Breast epithelium (tissue), 4 donors: ENCODE measurements around the gene CHCHD6. TPM values are rescaled to one million over a fixed set of nuclear protein-coding genes. Genes with fewer than 3 reads are reported as not detected.

Experiments used
- DNase-seq, 2 donors: peaks; one replicate each; pipeline ENCODE4 v3.0.0-alpha.2; 2019; ENCODE audit warnings: low spot score in 2 of 2
- H3K27ac ChIP-seq, 2 donors: fragments of 200-600 bp; sonication (generic) in 1 of 2; one replicate each; pipeline ENCODE4 v1.5.1; 2016 to 2019; ENCODE audit warnings: mild to moderate bottlenecking in 1 of 2
- H3K27me3 ChIP-seq, 2 donors: fragments of 200-600 bp; sonication (generic) in 1 of 2; one replicate each; pipeline versions ENCODE4 v1.5.1 to v1.6.0; 2017 to 2019; ENCODE audit warnings: control low read depth in 1 of 2, mild to moderate bottlenecking in 1 of 2
- H3K36me3 ChIP-seq: fragments of 200-600 bp; one replicate; pipeline ENCODE4 v1.5.1; 2019
- H3K4me1 ChIP-seq, 2 donors: fragments of 200-600 bp; sonication (generic); one replicate each; pipeline ENCODE4 v1.5.1; 2016 to 2019; ENCODE audit warnings: control low read depth in 1 of 2
- H3K4me3 ChIP-seq, 3 donors: fragments of 200-600 bp; sonication (generic); 1 replicate in 2 of 3; 2 replicates in 1 of 3; pipeline ENCODE4 v1.5.1; 2016 to 2019; ENCODE audit warnings: mild to moderate bottlenecking in 3 of 3, moderate library complexity in 2 of 3
- H3K9me3 ChIP-seq, 2 donors: fragments of 200-600 bp; sonication (generic) in 1 of 2; one replicate each; pipeline ENCODE4 v1.5.1; 2016 to 2019; ENCODE audit warnings: control low read depth in 1 of 2
- POLR2A ChIP-seq: fragments of 450-650 bp; IDR thresholded peaks from one replicate; pipeline ENCODE4 v1.6.1; 2016; ENCODE audit warnings: antibody characterized with exemption, mild to moderate bottlenecking, moderate library complexity
- POLR2AphosphoS5 ChIP-seq, 3 donors: sonication (generic); formaldehyde crosslinking; IDR thresholded peaks; one replicate each; pipeline ENCODE4 v1.6.1; 2017; ENCODE audit warnings: antibody characterized with exemption in 3 of 3
- intact Hi-C: fragments of 100-400 bp; cut with DNase I; formaldehyde crosslinking; loops from one replicate; pipeline ENCODE4 v1.15.1; 2023; ENCODE audit warnings: low total_unique reads
- total RNA-seq, 3 donors: library from RNA; depleted of rRNA; stranded (reverse); fragments of >200 nt; gene quantifications; one replicate each; pipeline ENCODE4 v1.1.0, GENCODE V29; 2016
- TF ChIP-seq, protein P1 (sequence below), 3 donors: fragments of 450-650 bp; IDR thresholded peaks; one replicate each; pipeline ENCODE4 v1.5.1; 2016 to 2017; ENCODE audit warnings: antibody characterized with exemption in 3 of 3, mild to moderate bottlenecking in 3 of 3, moderate library complexity in 3 of 3

The CHCHD6 gene
- total RNA-seq, 3 donors from 2014 or later = 12.2 to 21.2 (median 19.3) TPM

DNA sequence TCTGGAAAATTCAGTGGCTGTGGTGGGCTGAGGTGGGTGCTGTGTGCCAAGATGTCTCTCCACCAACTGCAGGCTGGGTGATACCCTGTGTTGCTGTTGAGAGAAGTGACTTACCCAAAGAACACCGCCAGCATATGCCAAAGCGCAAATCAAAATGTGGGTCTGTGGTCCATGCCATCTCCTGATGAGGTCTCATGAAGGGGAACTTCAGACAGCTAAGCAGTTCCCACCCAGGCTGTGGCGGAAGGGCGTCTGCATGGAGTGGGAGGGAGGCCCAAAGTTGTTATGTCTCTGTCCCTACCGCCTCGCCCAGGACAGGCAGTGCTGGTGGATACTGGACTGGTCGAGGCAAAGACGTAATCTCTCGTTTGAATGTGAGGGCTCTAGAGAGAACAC is 208.0 kb downstream of the CHCHD6 start:
- TF ChIP-seq, protein P1, sequence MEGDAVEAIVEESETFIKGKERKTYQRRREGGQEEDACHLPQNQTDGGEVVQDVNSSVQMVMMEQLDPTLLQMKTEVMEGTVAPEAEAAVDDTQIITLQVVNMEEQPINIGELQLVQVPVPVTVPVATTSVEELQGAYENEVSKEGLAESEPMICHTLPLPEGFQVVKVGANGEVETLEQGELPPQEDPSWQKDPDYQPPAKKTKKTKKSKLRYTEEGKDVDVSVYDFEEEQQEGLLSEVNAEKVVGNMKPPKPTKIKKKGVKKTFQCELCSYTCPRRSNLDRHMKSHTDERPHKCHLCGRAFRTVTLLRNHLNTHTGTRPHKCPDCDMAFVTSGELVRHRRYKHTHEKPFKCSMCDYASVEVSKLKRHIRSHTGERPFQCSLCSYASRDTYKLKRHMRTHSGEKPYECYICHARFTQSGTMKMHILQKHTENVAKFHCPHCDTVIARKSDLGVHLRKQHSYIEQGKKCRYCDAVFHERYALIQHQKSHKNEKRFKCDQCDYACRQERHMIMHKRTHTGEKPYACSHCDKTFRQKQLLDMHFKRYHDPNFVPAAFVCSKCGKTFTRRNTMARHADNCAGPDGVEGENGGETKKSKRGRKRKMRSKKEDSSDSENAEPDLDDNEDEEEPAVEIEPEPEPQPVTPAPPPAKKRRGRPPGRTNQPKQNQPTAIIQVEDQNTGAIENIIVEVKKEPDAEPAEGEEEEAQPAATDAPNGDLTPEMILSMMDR (IDR thresholded peaks at IDR 0.05) = no peak
- TF ChIP-seq POLR2AphosphoS5 (IDR thresholded peaks at IDR 0.05) = no peak
- intact Hi-C loops = no loop called here

DNA sequence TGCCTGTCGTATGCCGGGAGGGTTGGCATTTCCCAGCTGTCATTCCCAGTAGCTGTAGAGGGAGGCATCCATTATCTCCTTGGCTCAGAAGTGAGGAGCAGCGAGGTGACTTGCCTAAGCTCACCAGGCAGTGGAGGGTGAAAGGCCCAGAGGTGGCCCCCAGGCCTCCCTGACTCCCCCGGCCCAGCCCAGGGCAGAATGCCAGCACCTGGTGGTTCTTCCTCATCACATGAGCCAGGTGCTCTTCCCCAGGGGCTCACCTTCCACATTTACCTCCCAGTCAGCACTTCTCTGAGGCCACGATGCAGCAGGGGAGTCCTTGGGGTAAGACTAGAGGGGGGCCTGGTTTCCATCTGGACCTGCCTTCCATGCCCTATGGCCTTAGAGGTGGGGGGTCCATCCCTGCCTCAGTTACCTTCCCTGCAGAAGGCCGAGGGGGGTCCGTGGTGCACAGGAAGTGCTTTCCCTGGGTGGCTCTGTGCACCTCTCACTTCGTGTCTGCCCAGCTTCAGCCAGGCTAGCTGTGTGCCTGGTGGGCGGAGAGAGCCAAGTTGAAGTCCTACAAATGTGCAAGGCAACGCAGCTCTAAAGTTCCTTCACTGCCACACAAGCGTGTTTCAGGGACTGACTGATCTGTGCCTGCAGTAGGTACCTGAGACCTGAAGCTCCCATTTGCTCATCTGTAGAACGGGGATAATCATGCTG is 208.6 kb downstream of the CHCHD6 start:
- H3K27ac ChIP-seq = peak overlapping the region; percentile 76 to 86
- H3K36me3 ChIP-seq = no peaks in the 10 kb centered on the region
- H3K9me3 ChIP-seq = no peaks in the 10 kb centered on the region
- TF ChIP-seq POLR2AphosphoS5 (IDR thresholded peaks at IDR 0.05) (no peak), POLR2A (no peak)
- TF ChIP-seq, protein P1 (IDR thresholded peaks at IDR 0.05) = no peak
- no peaks in the 10 kb centered on the region for H3K27me3 ChIP-seq
- DNase-seq = no peak
- intact Hi-C loops = no loop called here
- peaks cover 0 to 5% of the 10 kb centered on the region in 2 donors for H3K4me1 ChIP-seq
- no peak overlapping the region for H3K4me3 ChIP-seq

More for the DNA sequence above, 208.0 kb downstream of the CHCHD6 start:
- no peaks in the 10 kb centered on the region for H3K27me3 ChIP-seq
- H3K9me3 ChIP-seq = no peaks in the 10 kb centered on the region
- no peak overlapping the region for H3K4me3 ChIP-seq
- H3K36me3 ChIP-seq = no peaks in the 10 kb centered on the region
- peak overlapping the region; percentile 76 to 86 for H3K27ac ChIP-seq
- H3K4me1 ChIP-seq = peaks cover 0 to 5% of the 10 kb centered on the region in 2 donors
- no peak for DNase-seq

DNA sequence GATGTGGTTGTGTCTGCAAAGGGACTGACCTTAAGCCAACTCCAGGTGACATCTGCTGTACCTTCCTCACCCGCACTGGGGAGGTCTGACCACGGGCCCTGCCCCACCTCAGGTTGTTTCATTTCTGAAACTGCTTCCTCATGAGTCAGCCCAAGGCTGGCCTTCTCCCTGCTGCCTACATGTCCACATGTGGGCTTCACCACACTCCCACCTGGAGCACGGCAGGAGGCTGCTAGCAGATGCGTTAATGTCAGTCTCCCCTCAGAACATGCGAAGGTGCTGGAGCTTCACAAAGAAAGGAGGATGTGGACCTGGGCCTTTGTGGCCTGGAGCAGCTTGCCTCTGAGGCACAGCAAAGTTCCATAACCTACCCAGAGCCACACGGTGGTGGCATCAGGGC is 209.5 kb downstream of the CHCHD6 start:
- Histone ChIP-seq H3K27ac (no peak overlapping the region), H3K27me3 (no peaks in the 10 kb centered on the region), H3K4me1 (peaks cover 0 to 5% of the 10 kb centered on the region in 2 donors), H3K9me3 (no peaks in the 10 kb centered on the region), H3K36me3 (no peaks in the 10 kb centered on the region), H3K4me3 (no peak overlapping the region)
- DNase-seq = no peak
- TF ChIP-seq POLR2AphosphoS5 (IDR thresholded peaks at IDR 0.05) (no peak), POLR2A (no peak)
- TF ChIP-seq, protein P1 (IDR thresholded peaks at IDR 0.05) = no peak
- intact Hi-C loops = no loop called here

DNA sequence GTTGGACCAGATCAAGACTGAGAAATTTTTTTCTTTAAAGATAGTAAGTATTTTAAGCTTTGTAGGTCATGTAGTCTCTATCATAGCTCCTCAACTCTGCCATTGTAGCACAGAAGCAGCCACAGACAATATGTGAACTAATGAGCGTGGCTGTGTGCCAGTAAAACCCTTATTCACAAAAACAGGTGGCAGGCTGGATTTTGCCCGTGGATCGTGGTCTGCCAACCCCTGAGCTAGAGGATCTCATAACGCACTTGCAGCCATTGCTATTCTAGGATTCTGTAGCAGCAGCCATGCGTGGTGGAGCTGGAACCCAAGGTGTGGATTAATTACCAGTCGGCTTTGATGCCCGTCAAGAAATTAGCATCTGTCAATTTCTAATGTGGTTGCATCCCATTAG is 210.2 kb downstream of the CHCHD6 start:
- no peak for DNase-seq
- Histone ChIP-seq H3K9me3 (no peaks in the 10 kb centered on the region), H3K27ac (no peak overlapping the region), H3K36me3 (no peaks in the 10 kb centered on the region), H3K27me3 (no peaks in the 10 kb centered on the region), H3K4me3 (no peak overlapping the region), H3K4me1 (peaks cover 0 to 5% of the 10 kb centered on the region in 2 donors)
- TF ChIP-seq, protein P1 (IDR thresholded peaks at IDR 0.05) = no peak
- TF ChIP-seq POLR2AphosphoS5 (IDR thresholded peaks at IDR 0.05) (no peak), POLR2A (no peak)
- intact Hi-C loops = loop anchor here (2.0 kb wide), 1 partner anchor 49 kb away; no protein-coding TSS in a partner anchor

DNA sequence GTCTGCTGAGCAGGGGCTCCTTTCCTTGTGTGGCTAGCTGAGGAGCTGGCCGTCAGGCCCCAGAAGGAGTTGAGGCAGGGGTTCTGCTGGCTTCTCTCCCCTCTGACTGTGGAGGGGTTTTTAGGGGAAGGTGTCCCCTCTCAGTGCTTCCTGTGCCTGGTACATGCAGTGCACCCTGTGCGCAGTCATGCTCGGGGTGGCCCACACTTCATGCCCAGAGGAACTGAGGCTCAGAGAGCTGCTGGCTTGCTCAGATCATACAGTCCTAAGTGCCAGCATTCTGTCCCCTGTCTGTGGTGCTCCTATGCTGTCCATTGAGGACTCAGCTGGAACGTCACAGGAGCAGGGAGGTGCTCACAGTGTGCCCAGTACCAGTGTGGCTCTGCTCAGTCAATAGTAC is 211.0 kb downstream of the CHCHD6 start:
- H3K4me3 ChIP-seq = no peak overlapping the region
- peaks cover 0 to 5% of the 10 kb centered on the region in 2 donors for H3K4me1 ChIP-seq
- H3K36me3 ChIP-seq = no peaks in the 10 kb centered on the region
- H3K9me3 ChIP-seq = no peaks in the 10 kb centered on the region
- no peaks in the 10 kb centered on the region for H3K27me3 ChIP-seq
- DNase-seq = no peak
- no peak for TF ChIP-seq POLR2AphosphoS5 (IDR thresholded peaks at IDR 0.05)
- TF ChIP-seq, protein P1 (IDR thresholded peaks at IDR 0.05) = no peak
- no peak for TF ChIP-seq POLR2A
- H3K27ac ChIP-seq = no peak overlapping the region
- intact Hi-C loops = loop anchor here (2.0 kb wide), 1 partner anchor 48 kb away; no protein-coding TSS in a partner anchor
